ENCODE data around the gene RAB11B.

The RAB11B gene

GRCh38 chr19:8398311-8398771 is 8.2 kb downstream of the RAB11B start:
- no peaks in the 10 kb centered on the region for H3K9me3 Mint-ChIP-seq

GRCh38 chr19:8399681-8400188 is 9.6 kb downstream of the RAB11B start:
- no peaks in the 10 kb centered on the region for H3K9me3 Mint-ChIP-seq
- peaks cover 14% of the 10 kb centered on the region for H3K4me1 Mint-ChIP-seq
- peaks cover 32% of the 10 kb centered on the region for H3K36me3 Mint-ChIP-seq (ENCODE audit: low read depth)
- no peak for TF ChIP-seq CTCF (IDR thresholded peaks at IDR 0.05; ENCODE audit: unreplicated experiment in 3 of 3)
- no peak overlapping the region for H3K27ac Mint-ChIP-seq
- H3K4me3 Mint-ChIP-seq, result no peak overlapping the region
- no peaks in the 10 kb centered on the region for H3K27me3 Mint-ChIP-seq (ENCODE audit: low read depth)

More at GRCh38 chr19:8398311-8398771, 8.2 kb downstream of the RAB11B start:
- no peak for TF ChIP-seq CTCF (IDR thresholded peaks at IDR 0.05; ENCODE audit: unreplicated experiment in 3 of 3)
- Mint-ChIP-seq H3K4me1 (peaks cover 17% of the 10 kb centered on the region), H3K27ac (peak overlapping the region in 2 of 3 experiments; percentile 67 to 87), H3K27me3 (ENCODE audit: low read depth) (no peaks in the 10 kb centered on the region), H3K4me3 (peak overlapping the region in 1 of 3 experiments; percentile 15), H3K36me3 (ENCODE audit: low read depth) (peaks cover 27% of the 10 kb centered on the region)

- Mint-ChIP-seq H3K9me3 (no peaks in the 10 kb centered on the region), H3K36me3 (ENCODE audit: low read depth) (peaks cover 41% of the 10 kb centered on the region), H3K27me3 (ENCODE audit: low read depth) (no peaks in the 10 kb centered on the region), H3K4me1 (peaks cover 7% of the 10 kb centered on the region), H3K4me3 (no peak overlapping the region), H3K27ac (no peak overlapping the region)
- no peak for TF ChIP-seq CTCF (IDR thresholded peaks at IDR 0.05; ENCODE audit: unreplicated experiment in 3 of 3)
Observed at GRCh38 chr19:8401981-8402411, 11.8 kb downstream of the RAB11B start.

GRCh38 chr19:8403098-8403819 is 13.1 kb downstream of the RAB11B start:
- Mint-ChIP-seq H3K9me3 (no peaks in the 10 kb centered on the region), H3K4me1 (no peaks in the 10 kb centered on the region), H3K4me3 (no peak overlapping the region), H3K27me3 (ENCODE audit: low read depth) (no peaks in the 10 kb centered on the region), H3K27ac (no peak overlapping the region), H3K36me3 (ENCODE audit: low read depth) (peaks cover 40% of the 10 kb centered on the region)
- no peak for TF ChIP-seq CTCF (IDR thresholded peaks at IDR 0.05; ENCODE audit: unreplicated experiment in 3 of 3)

GRCh38 chr19:8403820-8404109 is 13.6 kb downstream of the RAB11B start:
- Mint-ChIP-seq H3K4me3 (no peak overlapping the region), H3K9me3 (no peaks in the 10 kb centered on the region), H3K4me1 (no peaks in the 10 kb centered on the region), H3K27me3 (ENCODE audit: low read depth) (no peaks in the 10 kb centered on the region), H3K36me3 (ENCODE audit: low read depth) (peaks cover 40% of the 10 kb centered on the region), H3K27ac (no peak overlapping the region)
- no peak for TF ChIP-seq CTCF (IDR thresholded peaks at IDR 0.05; ENCODE audit: unreplicated experiment in 3 of 3)
